HepG2 (cell line): ENCODE data around the gene OR7G2. TPM values are rescaled to one million over a fixed set of nuclear protein-coding genes. Genes with fewer than 3 reads are reported as not detected.
A peak's percentile ranks its signal among the peaks of the same experiment; 100 is the strongest.

Experiments used
- ATAC-seq: fragments of 200-7000 bp; cut with Tn5 transposase; 3 replicates; pipeline ENCODE4 v1.9.1; 2020; ENCODE audit warnings: mild to moderate bottlenecking, moderate library complexity
- BruUV-seq: library from RNA; stranded (reverse); fragments of 400-500 nt; replicated peaks from 2 replicates; lab custom pipeline; 2021; lab: Mats Ljungman, UMichigan
- CTCF ChIA-PET: fragments of 300-600 bp; formaldehyde crosslinking; extraction: SDS; loops from one replicate; lab custom pipeline; 2021; ENCODE audit warnings: low total read pairs, inconsistent platforms, low intra/inter-chr PET ratio; lab: Yijun Ruan, JAX
- POLR2A ChIA-PET: fragments of 350-600 bp; sonication (Branson Sonifier 250); formaldehyde crosslinking; loops from one replicate; lab custom pipeline; 2020; ENCODE audit warnings: antibody characterized with exemption, inconsistent platforms; lab: Yijun Ruan, JAX
- DNase-seq: peaks from one replicate; pipeline ENCODE4 v3.0.0-alpha.2; 2015; ENCODE audit warnings: low spot score
- FAIRE-seq: peaks from 3 replicates; lab custom pipeline; 2011; peaks lifted over from hg19 to GRCh38; lab: Jason Lieb, UNC
- H2AFZ ChIP-seq: one replicate; pipeline ENCODE4 v1.6.1; 2011; ENCODE audit warnings: low read length, inconsistent platforms
- H3K27ac ChIP-seq: fragments of 300-600 bp; 3 replicates; pipeline ENCODE4 v1.8.0; 2011; ENCODE audit warnings: mixed run types, mild to moderate bottlenecking, mixed read lengths, low read length, inconsistent platforms; ENCODE audit not compliant: insufficient read depth; ENCODE audit errors: extremely low read length
- H3K27me3 ChIP-seq, 2 experiments: fragments of 200-600 bp in 1 of 2; 2 replicates in 1 of 2; 3 replicates in 1 of 2; pipeline versions ENCODE4 v1.6.0 to v1.8.0; 2011; ENCODE audit warnings: low read length in 2 of 2, mild to moderate bottlenecking in 2 of 2, moderate library complexity in 2 of 2, inconsistent platforms in 1 of 2; ENCODE audit not compliant: insufficient read depth in 2 of 2, control insufficient read depth in 1 of 2
- H3K36me3 ChIP-seq, 2 experiments: fragments of 200-600 bp in 1 of 2; replicated peaks in 1 of 2; 2 replicates in 1 of 2; 3 replicates in 1 of 2; pipeline versions ENCODE4 v1.5.1 to v1.8.0; 2011; ENCODE audit warnings: low read length in 2 of 2, inconsistent platforms in 1 of 2; ENCODE audit not compliant: insufficient read depth in 2 of 2, control insufficient read depth in 1 of 2
- H3K4me1 ChIP-seq: 2 replicates; pipeline ENCODE4 v1.5.1; 2012; ENCODE audit warnings: low read length, inconsistent platforms; ENCODE audit not compliant: insufficient read depth
- H3K4me2 ChIP-seq: 2 replicates; pipeline ENCODE4 v1.6.0; 2011; ENCODE audit warnings: low read depth, low read length, inconsistent platforms
- H3K4me3 ChIP-seq, 3 experiments: fragments of 200-600 bp in 1 of 3; sonication (generic), shearing (Covaris generic) in 1 of 3; replicated peaks in 1 of 3; 2 replicates each; pipeline ENCODE4 v1.5.1; 2011 to 2016; ENCODE audit warnings: low read length in 3 of 3, inconsistent platforms in 2 of 3, low read depth in 2 of 3, mild to moderate bottlenecking in 2 of 3, control low read depth in 1 of 3, mixed read lengths in 1 of 3; ENCODE audit not compliant: insufficient read depth in 1 of 3
- H3K79me2 ChIP-seq: one replicate; pipeline ENCODE4 v1.6.1; 2011; ENCODE audit warnings: low read length, inconsistent platforms; ENCODE audit not compliant: insufficient read depth
- H3K9ac ChIP-seq: 2 replicates; pipeline ENCODE4 v1.6.0; 2011; ENCODE audit warnings: mild to moderate bottlenecking, low read depth, low read length, inconsistent platforms; ENCODE audit not compliant: insufficient read depth
- H3K9me3 ChIP-seq: 2 replicates; pipeline ENCODE4 v1.5.1; 2012; ENCODE audit warnings: mild to moderate bottlenecking, low read length
- H4K20me1 ChIP-seq: 2 replicates; pipeline ENCODE4 v1.6.0; 2011; ENCODE audit warnings: inconsistent platforms, mild to moderate bottlenecking, low read length, moderate library complexity; ENCODE audit not compliant: insufficient read depth
- CHD2 ChIP-seq: IDR thresholded peaks from 2 replicates; pipeline ENCODE4 v1.6.1; 2011; ENCODE audit warnings: low read depth, low read length, improper control_type of control experiment
- SOX13 ChIP-seq, 3 experiments: fragments of 450-650 bp in 1 of 3; sonication (generic) in 1 of 3; formaldehyde crosslinking in 1 of 3; IDR thresholded peaks in 2 of 3; conservative IDR thresholded peaks in 1 of 3; 2 replicates each; pipeline versions ENCODE4 v1.5.0 to v1.6.1; 2016 to 2020; ENCODE audit warnings: antibody characterized with exemption in 1 of 3, mild to moderate bottlenecking in 1 of 3, missing compliant biosample characterization in 1 of 3, missing genetic modification reagents in 1 of 3, moderate library complexity in 1 of 3
- ZNF317 ChIP-seq: sonication (generic); formaldehyde crosslinking; IDR thresholded peaks from 2 replicates; pipeline ENCODE4 v1.5.0; 2020; ENCODE audit warnings: mild to moderate bottlenecking, missing genetic modification reagents
- WGBS: methylation state at CpG from one replicate; pipeline ENCODE4 v1.1.6; 2017; ENCODE audit warnings: low lambda C conversion rate; 5-methylcytosine and 5-hydroxymethylcytosine counted together
- in situ Hi-C: cut with HindIII; loops from 2 replicates; pipeline ENCODE4 v1.10.0; 2017; ENCODE audit warnings: low pct_unique_long_range_greater_than_20kb; ENCODE audit not compliant: extremely low pct_ligation_motif_present
- intact Hi-C: fragments of 100-400 bp; cut with micrococcal nuclease; formaldehyde crosslinking; loops from one replicate; pipeline ENCODE4 v1.10.0; 2022; ENCODE audit not compliant: unreplicated experiment
- polyA plus RNA-seq, 8 experiments: library from polyadenylated mRNA; depleted of rRNA in 3 of 8; stranded (reverse) in 7 of 8; unstranded in 1 of 8; fragments of >200 nt; fragmentation: Illumina TruSeq in 4 of 8; extraction: Trizol in 4 of 8; gene quantifications; 2 replicates each; pipeline versions ENCODE4 v1.2.1 to v1.2.3, GENCODE V29; 2011 to 2016; ENCODE audit warnings: low read depth in 4 of 8, missing spikeins in 1 of 8, mixed read lengths in 1 of 8; ENCODE audit not compliant: insufficient read depth in 1 of 8
- total RNA-seq, 5 experiments: library from RNA; depleted of rRNA; stranded (reverse); fragments of >200 nt; fragmentation: Illumina TruSeq; extraction: Trizol; gene quantifications; 2 replicates each; pipeline ENCODE4 v1.2.3, GENCODE V29; 2016; ENCODE audit warnings: low read depth in 1 of 5

OR7G2 gene
- total and polyA plus RNA-seq, 2 of the 13 experiments (the other 11 are each of a cell fraction or from before 2014, with no cell fraction given) = not detected

DNA sequence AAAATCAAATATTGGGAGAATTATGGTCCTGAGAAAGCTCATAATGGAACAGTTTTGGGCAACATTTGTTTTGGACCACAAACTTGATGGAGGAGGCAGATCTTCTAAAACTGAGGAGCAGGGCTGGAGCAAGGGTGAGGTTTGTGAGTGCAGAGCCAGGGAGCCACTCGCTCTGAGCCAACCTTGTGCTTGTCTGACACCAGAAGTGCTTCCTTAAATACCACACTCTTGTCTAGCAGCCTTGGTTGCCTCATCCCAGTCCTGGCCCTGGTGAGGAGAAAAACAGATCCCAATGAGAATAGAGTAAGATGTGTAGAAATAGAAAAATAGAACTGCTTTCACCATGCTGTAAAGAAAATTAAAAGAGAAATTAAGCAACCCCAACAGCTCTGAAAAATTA, 39.6 kb upstream of the OR7G2 start:
- no TSS peak for BruUV-seq
- Histone ChIP-seq H3K4me1 (peaks cover 11% of the 10 kb centered on the region), H3K9ac (no peak overlapping the region), H3K27ac (no peak overlapping the region), H3K9me3 (peaks cover 38% of the 10 kb centered on the region), H3K79me2 (peaks cover 94% of the 10 kb centered on the region), H3K27me3 (no peaks in the 10 kb centered on the region), H3K4me2 (no peak overlapping the region), H3K4me3 (no peak overlapping the region), H4K20me1 (peaks cover 16% of the 10 kb centered on the region; the same call in 1 of the 2 replicates), H3K36me3 (peaks cover 8 to 37% of the 10 kb centered on the region in 2 experiments; a peak in 4 of 5 replicates), H2AFZ (no peak overlapping the region)
- ChIA-PET POLR2A (no interaction called here), CTCF (no interaction called here)
- DNase-seq = no peak
- 93% methylated on average over 1 of the region's 1 CpG for WGBS
- no peak for ATAC-seq
- intact Hi-C loops = no loop called here
- no peak for FAIRE-seq
- in situ Hi-C loops = loop anchor here (25.0 kb wide), 1 partner anchor 640 kb away; no protein-coding TSS in a partner anchor
- TF ChIP-seq SOX13 (IDR thresholded peaks at IDR 0.05) (no peak), SOX13 (CRISPR knock-in tag; conservative IDR thresholded peaks at IDR 0.05 in 1 of 2, IDR thresholded peaks at IDR 0.05 in 1 of 2) (no peak)

DNA sequence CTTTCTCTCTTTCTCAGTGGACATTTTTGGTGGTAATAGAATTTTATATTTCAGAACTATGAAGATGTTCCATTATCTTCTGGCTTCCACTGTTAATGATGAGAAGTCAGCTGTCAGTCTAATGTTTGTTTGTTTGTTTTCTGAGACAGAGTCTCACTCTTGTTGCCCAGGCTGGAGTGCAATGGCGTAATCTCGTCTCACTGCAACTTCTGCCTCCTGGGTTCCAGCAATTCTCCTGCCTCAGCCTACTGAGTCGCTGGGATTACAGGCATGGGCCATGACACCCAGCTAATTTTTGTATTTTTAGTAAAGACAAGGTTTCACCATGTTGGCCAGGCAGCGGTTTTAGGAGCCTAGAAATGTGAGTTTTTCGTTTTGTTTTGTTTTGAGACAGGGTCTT, 37.6 kb upstream of the OR7G2 start:
- TF ChIP-seq ZNF317 (CRISPR knock-in tag) (peak; percentile 100), CHD2 (no peak)
- Histone ChIP-seq H3K4me2 (no peak overlapping the region), H3K9me3 (peaks cover 18% of the 10 kb centered on the region), H3K27me3 (no peaks in the 10 kb centered on the region; a peak in 1 of 5 replicates), H2AFZ (no peak overlapping the region), H3K27ac (no peak overlapping the region), H4K20me1 (peaks cover 22% of the 10 kb centered on the region; the same call in 1 of the 2 replicates), H3K9ac (no peak overlapping the region), H3K4me1 (peaks cover 20% of the 10 kb centered on the region), H3K79me2 (peaks cover 93% of the 10 kb centered on the region), H3K36me3 (peaks cover 6 to 26% of the 10 kb centered on the region in 2 experiments; a peak in 4 of 5 replicates), H3K4me3 (no peak overlapping the region)
- in situ Hi-C loops = loop anchor here (25.0 kb wide), 1 partner anchor 642 kb away; no protein-coding TSS in a partner anchor
- POLR2A ChIA-PET = no interaction called here
- WGBS = 96% methylated on average over 5 of the region's 5 CpGs
- intact Hi-C loops = no loop called here
- ATAC-seq = no peak
- no TSS peak for BruUV-seq
- DNase-seq = no peak
- FAIRE-seq = no peak
- CTCF ChIA-PET = no interaction called here
